Measurements from ENCODE around the gene REV3L.
"Not testable (repeated sequence)": the region's sequence is repeated elsewhere in the genome, so short reads cannot be mapped to it uniquely, and the experiment has no call there.

The REV3L gene

DNA sequence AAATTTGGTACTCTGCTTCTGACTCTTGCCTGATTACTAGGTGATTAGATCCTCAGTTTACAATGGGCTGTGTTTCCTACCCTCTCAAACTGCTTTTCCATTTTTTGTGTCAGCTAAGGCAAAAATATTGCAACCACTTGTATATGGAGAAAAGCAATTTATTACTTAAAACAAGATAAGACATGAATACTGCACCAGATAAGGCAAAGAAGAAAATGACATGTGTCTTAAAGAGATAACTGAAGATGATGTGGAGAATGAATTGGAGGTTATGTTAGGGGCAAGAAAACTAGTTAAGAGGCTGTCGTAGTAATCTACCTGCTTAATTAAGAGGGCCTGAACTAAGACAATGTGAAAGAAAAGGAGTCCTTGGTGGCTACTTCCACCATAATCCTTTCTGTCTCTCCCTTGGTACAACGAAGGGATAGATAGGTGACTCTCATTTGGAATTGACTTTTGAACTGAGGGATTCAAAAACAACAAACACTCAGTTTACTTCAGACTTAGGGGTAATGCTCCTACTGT, 16.3 kb upstream of the REV3L start:
- DNase-seq, result no peak

DNA sequence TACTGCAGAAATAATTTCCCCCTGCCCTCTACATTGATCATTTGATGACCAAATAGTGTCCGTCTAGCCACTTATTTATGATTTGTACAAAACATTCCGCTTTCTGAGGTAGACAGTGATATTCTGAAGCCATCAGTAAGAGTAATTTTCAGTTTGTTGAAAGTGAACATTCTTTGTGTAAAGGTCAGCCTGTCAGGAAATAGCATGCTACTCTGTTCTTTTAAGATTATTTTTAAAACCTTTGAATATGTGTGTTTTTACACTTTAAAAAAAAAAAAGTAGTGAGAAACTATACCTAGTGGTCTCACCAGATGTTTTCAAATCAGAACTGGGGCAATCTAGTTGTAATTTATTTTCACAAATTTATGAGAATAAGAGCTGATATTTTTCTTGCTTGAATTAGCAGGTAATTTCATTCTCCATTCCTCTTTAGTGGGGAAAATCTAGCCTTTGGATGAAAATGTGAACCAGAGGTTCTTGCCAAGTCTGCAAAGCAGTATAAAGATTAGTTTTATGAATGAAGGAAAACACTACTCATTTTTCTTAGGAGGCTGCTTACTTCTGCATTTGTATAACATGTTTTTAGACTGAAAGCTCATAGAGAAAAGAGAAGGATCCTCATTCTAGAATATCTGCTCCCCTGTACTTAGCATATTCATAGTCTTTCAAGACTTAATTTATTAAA, 12.1 kb upstream of the REV3L start:
- DNase-seq, result no peak

DNA sequence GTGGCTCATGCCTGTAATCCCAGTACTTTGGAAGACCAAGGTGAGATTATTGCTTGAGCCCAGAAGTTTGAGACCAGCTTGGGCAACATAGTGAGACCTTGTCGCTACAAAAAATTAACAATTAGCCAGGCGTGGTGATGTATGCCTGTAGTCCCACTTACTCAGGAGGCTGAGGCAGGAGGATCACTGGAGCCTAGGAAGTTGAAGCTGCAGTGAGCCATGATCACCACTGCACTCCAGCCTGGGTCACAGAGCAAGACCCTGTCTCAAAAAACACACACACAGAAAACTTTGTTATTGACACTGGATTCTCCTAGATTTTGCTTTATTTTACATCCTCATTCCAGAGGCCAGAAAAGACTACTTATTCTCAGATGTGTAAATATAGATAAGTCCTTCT, 9.5 kb upstream of the REV3L start:
- DNase-seq, result no peak

DNA sequence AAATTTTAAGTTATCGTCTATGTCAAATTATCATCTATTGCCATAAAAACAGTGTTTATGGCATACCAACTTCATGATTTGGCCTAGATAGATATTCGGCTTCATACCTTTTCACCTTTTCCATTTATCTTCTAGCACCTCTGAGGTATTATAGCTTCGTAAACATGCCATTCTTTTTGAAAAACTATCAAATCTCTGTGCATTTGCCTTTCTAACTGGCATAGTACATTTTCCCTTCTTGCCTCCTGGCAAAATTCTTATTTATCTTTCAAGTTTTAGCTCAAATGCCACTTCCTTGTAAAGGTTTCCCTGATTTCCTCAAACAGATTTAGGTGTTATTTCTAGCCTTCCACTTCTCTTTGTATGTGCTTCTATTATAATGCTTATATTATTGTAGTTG, 7.0 kb upstream of the REV3L start:
- DNase-seq, result no peak

DNA sequence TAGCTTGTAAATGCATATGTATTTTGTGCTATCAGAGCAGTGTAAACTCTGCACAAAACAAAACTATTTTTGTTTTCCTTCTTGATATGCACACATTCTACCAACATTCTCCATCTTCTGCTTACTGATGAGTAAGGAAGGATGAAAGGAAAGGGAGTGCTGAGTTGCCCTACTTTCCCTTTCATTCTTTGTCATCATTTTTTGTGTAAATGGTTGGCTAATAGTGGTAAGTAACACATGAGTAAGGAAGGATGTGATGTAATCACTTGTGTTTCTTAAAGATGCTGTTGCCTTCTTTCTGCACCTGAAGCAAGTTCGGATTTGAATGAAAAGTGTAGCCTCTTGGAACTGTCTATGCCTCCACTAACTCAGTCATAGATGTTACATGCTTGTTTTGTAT, 4.6 kb upstream of the REV3L start:
- DNase-seq, result no peak

DNA sequence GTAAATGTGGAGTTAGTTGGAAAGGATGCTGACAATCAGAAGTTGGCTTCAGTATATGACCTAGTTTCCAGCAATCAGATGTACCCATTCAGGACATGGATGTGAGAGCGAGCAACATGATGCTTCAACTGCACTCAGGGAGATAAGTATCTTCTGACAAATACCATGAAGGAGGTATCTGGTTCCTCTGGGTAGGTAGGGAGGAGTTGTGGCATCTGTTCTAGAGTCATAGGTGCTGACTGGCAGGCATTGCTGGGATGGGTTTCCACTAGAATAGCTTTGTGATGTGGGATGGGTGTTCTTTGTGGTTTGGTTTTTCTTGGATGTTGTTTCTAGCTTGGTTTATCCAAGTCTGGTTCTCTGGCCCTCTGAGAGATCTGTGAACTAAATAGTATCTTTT, 3.9 kb upstream of the REV3L start:
- no peak for DNase-seq

DNA sequence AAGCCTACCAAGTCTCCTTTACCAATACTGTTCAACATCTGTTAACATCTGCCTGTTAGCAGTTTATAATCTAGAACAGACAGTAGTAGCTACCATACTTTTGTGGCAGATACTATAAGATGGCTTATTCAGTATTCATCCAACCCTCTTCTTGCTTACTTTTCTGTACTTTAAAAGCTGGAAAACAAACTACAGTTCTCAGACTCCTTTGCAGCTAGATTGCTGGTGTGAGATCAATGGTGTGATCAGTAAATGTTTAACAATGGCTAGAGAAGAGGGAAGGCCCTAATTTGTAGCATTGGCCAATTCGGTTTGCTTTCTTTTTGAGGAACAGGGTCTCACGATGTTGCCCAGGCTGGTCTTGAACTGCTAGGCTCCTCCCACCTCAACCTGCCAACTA, 3.5 kb upstream of the REV3L start:
- no peak for DNase-seq

DNA sequence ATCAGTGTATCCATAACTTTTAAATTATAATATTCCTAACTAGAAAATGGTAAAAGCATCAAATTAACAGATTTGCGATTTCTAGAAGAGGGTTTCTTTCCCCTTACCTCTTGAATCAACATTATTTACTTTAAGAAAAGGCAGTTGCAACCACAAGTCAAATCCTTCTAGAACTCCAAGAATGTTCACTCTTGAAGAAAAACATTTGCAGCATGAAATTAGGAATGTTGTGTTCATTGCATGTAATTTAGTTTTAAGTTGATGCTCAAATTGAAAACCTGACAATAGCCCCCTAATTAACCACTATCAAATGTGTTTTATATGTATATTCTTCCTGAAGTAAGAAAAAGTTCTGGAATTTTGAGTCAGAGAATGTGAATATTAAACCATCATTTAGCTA, 2.3 kb upstream of the REV3L start:
- DNase-seq, result no peak

DNA sequence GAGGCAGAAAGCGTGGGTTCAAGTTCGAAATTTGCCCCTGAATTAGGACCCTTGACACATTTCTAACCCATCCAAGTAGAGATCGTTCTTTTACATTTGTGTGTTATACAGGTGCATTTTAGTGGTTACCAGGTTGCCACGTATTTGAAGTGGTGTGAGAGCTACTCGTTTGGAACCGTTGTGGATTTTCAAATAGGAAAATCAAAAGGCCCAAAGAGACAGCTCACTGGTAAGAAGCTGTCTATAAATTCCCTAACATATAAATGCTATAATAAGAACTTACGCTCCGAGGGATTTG, 1.6 kb upstream of the REV3L start:
- DNase-seq, result no peak

DNA sequence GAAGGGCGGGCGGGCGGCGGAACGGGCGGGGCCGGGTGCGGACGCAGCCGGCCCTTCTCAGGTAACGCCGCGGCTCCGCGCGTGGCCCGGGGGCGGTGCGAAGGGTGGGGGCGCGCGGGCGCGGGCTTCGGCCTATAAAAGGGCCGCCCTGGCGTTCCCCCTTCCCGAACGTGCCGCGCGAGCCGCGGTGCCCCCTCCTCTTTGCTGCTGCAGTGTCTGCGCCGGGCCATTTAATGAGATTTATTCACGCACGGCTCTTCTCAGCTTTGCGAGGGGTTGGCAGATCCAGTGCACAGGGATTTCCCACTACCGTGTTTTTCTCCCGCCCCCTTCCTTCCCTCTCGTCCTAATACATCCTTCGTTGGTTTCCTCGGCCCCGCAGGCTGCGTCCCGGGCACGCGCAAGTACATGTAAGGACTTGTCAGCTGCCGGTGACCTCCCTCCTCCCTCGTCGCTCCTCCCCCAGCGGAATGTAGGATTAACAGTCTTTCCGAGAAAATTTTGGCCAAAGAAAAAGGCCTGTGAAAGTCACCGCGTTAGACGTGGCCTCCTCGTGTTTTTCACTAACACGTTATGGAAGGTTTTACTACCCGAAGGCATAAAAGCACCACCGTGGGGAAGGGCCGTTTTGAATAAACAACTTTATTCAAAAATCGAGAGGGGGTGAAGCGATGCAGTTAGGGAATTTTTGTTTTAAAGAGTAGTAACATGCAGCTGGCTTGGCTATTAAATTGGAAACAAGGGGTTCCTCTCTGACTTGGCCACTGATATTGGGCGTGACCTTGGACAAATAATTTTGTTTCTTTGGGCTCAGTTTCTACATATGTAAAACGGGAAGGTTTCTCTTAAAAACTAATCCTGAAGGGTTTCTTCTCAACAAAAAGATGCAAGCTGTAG, 966 bp upstream of the REV3L start:
- peak in 57 of 58 donors; percentile 28 to 90 (median 80) for DNase-seq

DNA sequence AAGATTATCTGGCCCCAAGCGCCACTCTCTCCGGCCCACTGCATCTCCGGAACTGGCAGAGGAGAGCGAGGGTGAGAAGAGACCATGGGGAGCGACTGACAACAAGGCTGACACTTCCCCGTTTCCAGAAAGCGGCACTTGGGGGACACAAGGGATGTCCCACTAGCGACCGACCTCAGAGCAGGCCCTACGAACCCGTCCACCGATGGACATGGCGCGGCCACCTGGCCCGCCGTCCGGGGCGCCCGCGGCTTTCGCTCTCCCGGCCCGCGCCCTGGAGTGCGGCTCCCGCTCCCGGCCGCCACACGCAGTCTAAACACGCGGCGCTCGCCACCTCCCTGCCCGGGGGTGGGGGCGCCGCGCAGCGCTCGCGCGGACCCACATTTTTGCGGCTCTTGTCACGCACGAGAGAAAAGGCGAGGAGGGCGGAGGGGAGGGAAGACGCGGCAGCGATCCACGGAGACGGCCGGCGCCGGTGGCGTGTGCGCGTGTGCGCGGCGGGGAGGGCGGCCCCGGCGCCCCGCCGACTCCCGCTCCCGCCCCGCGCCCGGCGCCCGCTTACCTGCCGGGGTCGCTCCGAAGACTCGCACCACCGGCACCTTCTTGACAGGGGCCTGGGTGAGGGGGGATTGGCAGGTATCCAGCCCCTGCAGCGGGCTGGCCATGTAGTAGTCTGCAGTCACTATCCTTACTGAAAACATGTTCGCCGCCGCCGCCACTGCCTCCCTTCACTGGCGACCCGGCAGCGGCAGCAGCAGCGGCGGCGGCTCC, 645 bp downstream of the REV3L start:
- peak in 53 of 58 donors; percentile 19 to 84 (median 66) for DNase-seq

DNA sequence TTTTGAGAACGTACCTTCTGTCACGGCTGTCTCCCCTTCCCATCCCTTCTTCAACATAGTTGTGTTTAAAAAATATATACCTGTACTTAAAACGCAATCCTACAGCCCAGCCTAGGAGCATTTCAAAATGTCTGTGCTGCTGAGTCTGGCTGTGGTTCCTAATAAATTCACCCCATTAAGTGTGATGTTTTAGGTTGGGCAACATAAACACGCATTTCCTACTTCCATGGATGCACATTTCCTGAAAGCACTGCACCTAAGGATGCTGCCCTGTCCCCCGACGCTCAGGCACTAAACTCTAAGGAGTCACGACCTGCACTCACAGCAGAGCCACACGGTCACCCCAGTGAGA, 1.2 kb downstream of the REV3L start:
- DNase-seq, result no peak

DNA sequence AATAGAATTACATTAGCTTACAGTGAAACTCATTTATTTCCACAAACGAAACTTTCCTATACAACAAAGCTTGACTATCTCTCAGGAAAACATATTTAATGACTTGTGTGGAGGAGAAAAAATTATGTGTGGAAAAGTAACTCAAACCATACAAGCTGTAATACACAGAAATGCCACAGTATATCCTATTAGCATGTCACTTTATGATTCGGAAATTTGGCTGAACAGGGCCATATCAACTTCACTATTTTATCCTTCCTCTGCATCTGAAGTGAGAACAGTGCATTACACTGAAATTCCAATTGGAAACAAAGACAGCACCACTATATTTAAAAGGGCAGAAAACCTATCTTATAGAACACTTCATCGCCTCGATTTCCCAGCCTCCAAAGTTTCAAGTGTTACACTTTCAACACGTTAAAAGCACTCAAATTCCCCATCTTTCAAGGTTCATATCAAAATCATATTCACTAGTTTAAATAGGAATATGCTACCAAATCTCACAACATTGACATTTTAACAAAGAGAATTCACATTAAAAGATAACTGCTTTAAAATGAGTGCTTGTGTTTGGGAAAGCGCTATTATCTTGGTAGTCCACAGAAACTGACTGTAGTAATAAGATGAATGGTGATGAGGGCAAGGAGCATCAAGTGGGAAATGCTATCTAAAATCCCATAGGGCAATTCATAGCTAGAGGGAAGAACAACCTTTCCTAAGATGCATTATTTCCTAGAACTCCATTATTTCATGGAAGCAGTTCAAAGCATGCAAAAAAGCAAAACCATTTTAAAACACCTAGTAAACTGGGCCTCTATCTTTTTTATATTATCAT, 1.8 kb downstream of the REV3L start:
- DNase-seq, result no peak

DNA sequence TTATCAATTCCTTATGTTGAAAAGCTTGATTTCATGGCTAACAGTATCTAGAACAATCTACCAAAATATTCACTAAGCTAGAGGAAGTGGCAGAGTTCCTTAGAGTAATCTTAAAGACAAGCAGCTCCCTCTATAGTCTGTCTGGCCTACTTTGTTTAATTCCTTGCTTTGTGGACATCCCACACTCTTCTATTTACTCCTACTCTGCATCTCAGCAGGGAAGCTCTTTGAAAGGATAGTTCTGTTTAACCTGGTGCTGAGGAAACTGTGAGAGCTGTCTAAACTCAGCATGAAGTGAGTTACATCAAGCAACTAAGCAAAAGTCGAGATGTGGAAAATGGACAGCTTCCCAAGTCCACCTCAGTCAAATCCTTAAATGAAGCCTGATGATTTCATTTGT, 4.3 kb downstream of the REV3L start:
- DNase-seq, result peak in 2 of 58 donors; percentile 5 to 40

DNA sequence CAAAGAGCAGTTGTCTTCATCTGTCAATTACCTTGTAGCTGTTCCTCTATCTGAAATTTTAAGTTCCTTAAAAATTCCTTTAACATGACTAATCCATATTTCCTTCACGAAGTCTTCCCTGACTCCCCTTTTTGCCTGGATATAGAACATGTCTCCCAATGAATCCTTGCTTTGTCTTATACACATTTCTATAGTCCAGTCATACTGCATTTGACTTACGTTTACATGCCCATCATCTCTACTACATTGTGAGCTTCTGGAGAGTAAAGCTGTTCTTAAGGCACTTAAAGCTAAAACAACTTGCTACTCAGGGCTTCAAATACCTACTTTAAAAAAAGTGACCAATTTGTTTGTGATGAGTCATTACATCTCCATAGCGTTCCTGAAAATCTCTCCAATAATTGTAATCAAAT, 4.9 kb downstream of the REV3L start:
- no peak for DNase-seq

DNA sequence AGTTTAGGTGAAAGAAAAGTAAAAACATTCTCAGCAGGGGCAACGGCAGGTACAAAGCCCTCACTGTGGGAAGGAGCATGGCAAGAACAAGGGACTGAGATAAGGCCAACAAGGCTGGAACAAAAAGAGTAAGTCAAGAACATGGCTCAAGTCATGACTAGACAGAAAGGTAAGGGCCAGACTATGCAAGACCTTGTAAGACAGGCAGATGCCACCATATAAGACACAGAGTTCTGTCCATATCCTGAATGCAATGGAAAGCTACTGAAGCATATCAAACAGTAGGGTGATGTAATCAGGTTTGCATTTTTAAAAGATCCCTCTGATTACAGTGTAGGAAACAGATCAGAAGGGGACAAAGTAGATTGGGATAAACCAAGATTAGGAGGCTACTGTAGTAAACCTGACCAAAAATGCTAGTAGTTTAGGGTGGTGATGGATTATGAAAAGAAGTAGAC, 5.5 kb downstream of the REV3L start:
- DNase-seq, result no peak

DNA sequence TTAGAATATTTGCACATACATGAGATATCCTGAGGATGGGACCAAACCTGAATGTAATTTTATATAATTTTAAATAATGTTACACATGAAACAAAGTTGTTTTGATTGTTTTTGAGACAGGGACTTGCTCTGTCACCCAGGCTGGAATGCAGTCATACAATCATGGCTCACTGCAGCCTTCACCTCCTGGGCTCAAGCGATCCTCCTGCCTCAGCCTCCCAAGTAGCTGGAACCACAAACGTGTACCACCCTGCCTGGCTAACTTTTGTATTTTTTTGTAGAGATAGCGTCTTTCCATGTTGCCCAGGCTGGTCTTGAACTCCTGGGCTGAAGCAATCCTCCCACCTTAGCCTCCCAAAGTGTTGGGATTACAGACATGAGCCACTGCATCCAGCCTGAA, 7.0 kb downstream of the REV3L start:
- not testable (repeated sequence) for DNase-seq

DNA sequence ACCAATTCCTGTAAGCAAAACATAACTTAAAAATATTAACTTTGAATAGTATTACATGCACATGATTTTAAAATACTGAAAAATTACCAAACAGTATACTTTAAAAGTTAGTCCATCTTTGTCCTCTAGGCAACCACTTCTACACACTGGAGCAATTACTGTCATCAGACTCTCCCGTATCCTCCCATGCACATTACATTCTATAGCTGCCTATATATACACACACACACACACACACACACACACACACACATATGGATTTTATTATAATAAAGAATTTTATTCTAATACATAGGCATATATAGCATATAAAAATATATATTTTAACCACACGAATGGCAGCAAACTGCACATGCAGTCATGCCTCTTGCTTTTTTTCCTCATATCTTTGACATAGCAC, 8.2 kb downstream of the REV3L start:
- DNase-seq, result no peak

DNA sequence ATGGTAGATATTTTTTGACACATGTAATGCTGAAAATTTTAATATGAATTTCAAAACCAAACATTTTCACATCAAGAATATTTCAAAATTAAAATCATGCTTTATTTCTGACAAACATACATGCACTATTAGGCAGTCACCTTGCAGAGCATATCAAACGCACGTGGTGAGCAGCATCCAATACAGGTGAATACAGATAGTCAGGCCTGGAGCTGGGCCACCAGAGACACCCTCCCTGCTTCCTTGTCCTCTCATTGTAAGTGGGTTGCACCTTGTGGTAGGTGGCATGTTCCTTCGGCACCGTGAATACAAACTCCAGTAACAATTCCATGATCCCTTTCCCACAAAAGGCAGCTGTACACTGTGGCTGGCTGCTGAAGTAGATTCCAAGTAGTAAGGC, 8.9 kb downstream of the REV3L start:
- no peak for DNase-seq

DNA sequence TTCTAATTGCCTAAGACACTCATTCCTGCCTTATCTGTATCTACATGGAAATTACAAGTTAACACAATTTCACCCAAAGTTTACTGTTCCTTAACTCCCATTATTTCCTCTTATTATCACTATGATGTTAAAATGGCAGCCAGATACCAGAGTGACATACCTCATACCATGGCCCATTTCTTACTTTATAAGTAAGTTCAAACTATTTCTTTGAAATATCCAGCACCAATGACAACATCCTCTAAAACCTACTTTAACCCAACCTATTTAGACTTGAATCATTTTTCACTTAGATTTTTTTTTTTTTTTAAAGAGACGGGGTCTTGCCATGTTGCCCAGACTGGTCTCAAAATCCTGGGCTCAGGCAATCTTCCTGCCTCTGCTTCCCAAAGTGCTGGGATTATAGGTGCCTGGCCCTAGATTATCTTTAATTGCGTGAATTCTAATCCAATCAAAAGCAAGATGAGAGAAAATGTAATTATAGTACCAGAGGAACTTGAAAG, 10.0 kb downstream of the REV3L start:
- DNase-seq, result no peak

DNA sequence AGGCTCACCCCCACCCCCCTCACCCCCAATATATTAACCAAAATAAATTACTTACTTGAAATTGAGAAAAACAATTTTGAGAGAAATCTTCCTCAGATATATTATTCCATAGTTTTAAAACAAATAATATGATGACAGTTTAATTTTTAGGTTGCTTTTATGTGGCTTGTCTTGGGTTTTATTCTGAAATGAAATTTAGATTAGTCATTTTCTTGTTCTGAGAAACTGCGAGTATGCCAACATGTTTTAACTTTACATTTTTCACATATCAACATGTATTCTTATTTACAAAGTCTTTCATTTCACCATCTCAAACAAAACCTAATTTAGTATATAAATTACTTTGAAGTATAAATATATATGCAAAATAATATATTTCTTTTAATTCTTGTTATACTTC, 11.1 kb downstream of the REV3L start:
- DNase-seq, result no peak

Data from anterior cingulate cortex (tissue), 58 donors.